ENCODE results near the gene MKS1. TPM values are rescaled to one million over a fixed set of nuclear protein-coding genes. Genes with fewer than 3 reads are reported as not detected.

Gene MKS1
- total RNA-seq, 4 donors from 2014 or later = 8.5 to 51.9 (median 18.3) TPM

GRCh38 chr17:58265271-58265670, 46.2 kb upstream of the MKS1 start:
- no peaks in the 10 kb centered on the region for H3K4me1 ChIP-seq
- peaks cover 48% of the 10 kb centered on the region for H3K27me3 ChIP-seq
- intact Hi-C loops (cut with DNase I; ENCODE audit: low total_unique reads) = no loop called here

DNA sequence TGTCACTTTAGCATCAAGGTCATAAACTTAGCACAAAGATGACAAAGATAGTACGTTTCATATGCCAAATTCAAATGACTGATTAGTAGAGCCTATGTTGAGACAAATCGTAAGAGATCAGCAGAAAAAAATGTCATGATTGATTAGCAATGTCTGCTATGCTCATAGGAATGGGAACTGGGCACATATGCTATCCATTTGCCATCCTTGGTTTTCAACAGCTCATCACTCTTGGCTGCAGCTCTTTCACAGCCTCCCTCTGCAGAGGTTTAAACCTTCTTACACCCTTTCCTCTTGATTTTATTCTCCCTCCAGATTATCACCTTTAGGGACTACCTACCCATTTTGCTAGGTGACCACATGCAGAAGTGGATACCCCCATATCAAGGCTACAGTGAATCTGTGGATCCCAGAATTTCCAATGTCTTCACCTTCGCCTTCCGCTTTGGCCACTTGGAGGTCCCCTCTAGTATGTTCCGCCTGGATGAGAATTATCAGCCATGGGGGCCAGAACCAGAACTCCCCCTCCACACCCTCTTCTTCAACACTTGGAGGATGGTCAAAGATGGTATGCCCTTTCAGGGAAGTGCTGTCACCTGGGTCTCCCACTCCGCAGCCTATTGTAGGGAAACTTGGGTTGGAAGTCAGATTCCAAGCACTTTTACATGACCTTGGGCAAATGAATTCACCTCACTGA, 45.5 kb upstream of the MKS1 start:
- Histone ChIP-seq H3K27ac (no peak overlapping the region), H3K4me3 (no peak overlapping the region), H3K36me3 (no peaks in the 10 kb centered on the region), H3K4me1 (no peaks in the 10 kb centered on the region), H3K27me3 (peaks cover 55% of the 10 kb centered on the region), H3K9me3 (no peaks in the 10 kb centered on the region)
- no peak for TF ChIP-seq CTCF (IDR thresholded peaks at IDR 0.05)
- no peak for TF ChIP-seq POLR2A (IDR thresholded peaks at IDR 0.05)
- TF ChIP-seq POLR2AphosphoS5 (IDR thresholded peaks at IDR 0.05) = no peak
- TF ChIP-seq EP300 (IDR thresholded peaks at IDR 0.05; ENCODE audit: low read depth) = no peak
- no peak for DNase-seq
- WGBS, 2 donors (ENCODE audit: low coverage in 1 of 2) = 72 to 74% methylated on average over 5 to 6 of the region's 6 CpGs
- intact Hi-C loops (cut with DNase I; ENCODE audit: low total_unique reads) = no loop called here
- in situ Hi-C loops (cut with MboI; ENCODE audit: low pct_ligation_motif_present in 1 of 4, low pct_unique_long_range_greater_than_20kb in 1 of 4, low sequenced_read_pairs in 3 of 4) = no loop called here

More at GRCh38 chr17:58265271-58265670, 46.2 kb upstream of the MKS1 start:
- DNase-seq = no peak
- Histone ChIP-seq H3K4me3 (no peak overlapping the region), H3K36me3 (no peaks in the 10 kb centered on the region), H3K9me3 (no peaks in the 10 kb centered on the region), H3K27ac (no peak overlapping the region)
- WGBS, 2 donors (ENCODE audit: low coverage in 1 of 2) = 68 to 79% methylated on average over 2 to 4 of the region's 4 CpGs
- in situ Hi-C loops (cut with MboI; ENCODE audit: low pct_ligation_motif_present in 1 of 4, low pct_unique_long_range_greater_than_20kb in 1 of 4, low sequenced_read_pairs in 3 of 4) = no loop called here
- TF ChIP-seq EP300 (IDR thresholded peaks at IDR 0.05; ENCODE audit: low read depth) (no peak), CTCF (IDR thresholded peaks at IDR 0.05) (no peak), POLR2A (IDR thresholded peaks at IDR 0.05) (no peak), POLR2AphosphoS5 (IDR thresholded peaks at IDR 0.05) (no peak)

DNA sequence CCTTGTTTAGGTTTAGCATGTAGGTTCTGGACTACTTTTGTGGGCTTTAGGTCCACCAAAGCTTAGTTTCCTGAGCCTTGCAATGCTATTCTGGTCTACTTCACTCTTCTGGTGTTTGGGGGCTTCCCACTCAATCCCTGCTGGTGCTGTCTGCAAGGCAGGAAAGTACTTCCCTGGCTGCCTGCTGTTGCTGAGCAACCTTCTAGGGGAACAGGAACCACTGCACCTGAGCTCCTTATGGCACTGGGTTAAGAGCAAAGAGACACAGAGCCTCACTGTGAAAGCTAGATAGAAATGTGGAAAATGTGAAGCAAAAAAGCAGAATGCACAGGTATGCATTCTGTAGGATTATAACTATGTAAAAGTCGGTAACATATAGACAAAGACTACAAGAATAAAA, 44.7 kb upstream of the MKS1 start:
- Histone ChIP-seq H3K9me3 (no peaks in the 10 kb centered on the region), H3K27ac (no peak overlapping the region), H3K4me1 (no peaks in the 10 kb centered on the region), H3K4me3 (no peak overlapping the region), H3K27me3 (peaks cover 63% of the 10 kb centered on the region), H3K36me3 (no peaks in the 10 kb centered on the region)
- intact Hi-C loops (cut with DNase I; ENCODE audit: low total_unique reads) = no loop called here
- in situ Hi-C loops (cut with MboI; ENCODE audit: low pct_ligation_motif_present in 1 of 4, low pct_unique_long_range_greater_than_20kb in 1 of 4, low sequenced_read_pairs in 3 of 4) = no loop called here
- no peak for TF ChIP-seq POLR2A (IDR thresholded peaks at IDR 0.05)
- TF ChIP-seq POLR2AphosphoS5 (IDR thresholded peaks at IDR 0.05) = no peak
- no peak for TF ChIP-seq CTCF (IDR thresholded peaks at IDR 0.05)
- TF ChIP-seq EP300 (IDR thresholded peaks at IDR 0.05; ENCODE audit: low read depth) = no peak
- 64 to 80% methylated on average over 1 of the region's 1 CpG for WGBS, 2 donors (ENCODE audit: low coverage in 1 of 2)
- no peak for DNase-seq

- in situ Hi-C loops (cut with MboI; ENCODE audit: low pct_ligation_motif_present in 1 of 4, low pct_unique_long_range_greater_than_20kb in 1 of 4, low sequenced_read_pairs in 3 of 4) (no loop called here), intact Hi-C loops (cut with DNase I; ENCODE audit: low total_unique reads) (no loop called here)
- TF ChIP-seq POLR2AphosphoS5 (IDR thresholded peaks at IDR 0.05) (no peak), EP300 (IDR thresholded peaks at IDR 0.05; ENCODE audit: low read depth) (no peak), POLR2A (IDR thresholded peaks at IDR 0.05) (no peak), CTCF (IDR thresholded peaks at IDR 0.05) (no peak)
- Histone ChIP-seq H3K9me3 (no peaks in the 10 kb centered on the region), H3K4me1 (no peaks in the 10 kb centered on the region), H3K27ac (no peak overlapping the region), H3K36me3 (no peaks in the 10 kb centered on the region), H3K4me3 (no peak overlapping the region), H3K27me3 (peaks cover 74% of the 10 kb centered on the region)
- 86 to 87% methylated on average over 2 to 11 of the region's 11 CpGs for WGBS, 2 donors (ENCODE audit: low coverage in 1 of 2)
- no peak for DNase-seq
These were observed 43.1 kb upstream of the MKS1 start for GRCh38 chr17:58262149-58262548.
